ENCODE results near the gene MDP1.

GRCh38 chr14:24184104-24184970 lies 31.5 kb downstream of the MDP1 start:
- TF ChIP-seq POLR2A (IDR thresholded peaks at IDR 0.05) (no peak), CTCF (IDR thresholded peaks at IDR 0.05) (no peak), POLR2AphosphoS5 (IDR thresholded peaks at IDR 0.05) (no peak)
